Measurements from ENCODE around the gene NUP205.

NUP205 gene

DNA sequence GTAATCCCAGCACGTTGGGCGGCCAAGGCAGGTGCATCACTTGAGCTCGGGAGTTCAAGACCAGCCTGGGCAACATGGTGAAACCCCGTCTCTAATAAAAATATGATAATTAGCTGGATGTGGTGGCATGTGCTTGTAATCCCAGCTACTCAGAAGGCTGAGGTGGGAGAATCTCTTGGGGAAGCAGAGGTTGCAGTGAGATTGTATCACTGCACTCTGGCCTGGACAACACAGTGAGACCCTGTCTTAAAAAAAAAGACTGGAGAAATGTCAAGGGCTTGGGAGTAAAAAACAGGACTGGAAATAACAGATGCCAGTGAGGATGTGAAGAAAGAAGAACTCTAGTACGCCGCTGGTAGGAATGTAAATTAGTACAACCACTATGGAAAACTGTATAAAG is 16.7 kb upstream of the NUP205 start:
- DNase-seq = no peak

DNA sequence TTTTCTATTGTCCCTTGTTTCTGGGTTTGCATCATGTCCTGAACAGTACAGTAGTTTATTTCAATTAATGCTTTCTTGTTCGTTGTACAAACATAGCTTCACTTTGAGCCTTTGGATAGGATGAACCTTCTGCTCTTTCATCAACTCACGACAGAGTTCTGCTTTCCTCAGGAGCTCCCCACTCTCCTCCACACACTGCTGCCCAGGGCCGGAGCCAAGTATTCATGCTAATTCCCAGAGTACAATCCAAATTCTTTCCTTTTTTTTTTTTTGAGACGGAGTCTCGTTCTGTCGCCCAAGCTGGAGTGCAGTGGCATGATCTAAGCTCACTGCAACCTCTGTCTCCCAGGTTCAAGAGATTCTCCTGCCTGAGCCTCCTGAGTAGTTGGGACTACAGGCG is 7.5 kb upstream of the NUP205 start:
- DNase-seq = no peak

DNA sequence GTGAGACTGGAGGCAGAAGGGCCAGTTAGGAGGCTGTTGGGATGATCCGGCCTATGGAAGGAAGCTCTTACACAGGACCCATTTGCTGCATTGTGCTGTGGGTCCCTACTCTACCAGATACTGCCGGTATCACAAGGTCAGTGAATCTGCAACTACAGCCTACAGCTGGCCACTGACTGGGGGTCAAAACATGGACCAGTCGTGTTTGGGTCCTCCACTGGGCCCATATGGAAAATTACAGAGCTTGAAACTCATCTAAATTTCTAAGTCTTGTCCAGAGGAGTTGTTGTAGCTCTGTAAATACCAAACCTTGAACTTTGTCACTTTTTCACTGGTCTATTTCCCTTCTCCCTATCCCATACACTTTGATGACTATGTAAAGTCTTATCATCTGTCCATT is 5.6 kb upstream of the NUP205 start:
- no peak for DNase-seq

DNA sequence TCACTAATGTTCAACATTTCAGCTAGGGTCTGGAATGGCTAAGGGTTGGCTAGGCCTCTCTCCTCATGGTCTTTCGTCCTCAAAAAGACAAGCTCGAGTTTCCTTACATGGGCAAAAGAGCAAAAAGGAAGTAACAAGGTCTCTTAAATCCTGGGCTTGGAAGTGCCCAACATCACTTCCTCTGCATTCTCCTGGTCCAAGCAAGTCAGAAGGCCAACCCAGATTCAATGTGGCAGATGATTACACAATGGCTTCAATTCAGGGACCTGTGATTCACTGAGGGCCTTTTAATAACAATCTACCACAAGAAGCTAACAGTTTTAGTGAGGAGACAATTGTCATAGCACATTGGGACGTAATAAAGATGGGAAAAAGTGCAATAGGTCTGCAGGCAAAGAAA is 4.4 kb upstream of the NUP205 start:
- DNase-seq = no peak

DNA sequence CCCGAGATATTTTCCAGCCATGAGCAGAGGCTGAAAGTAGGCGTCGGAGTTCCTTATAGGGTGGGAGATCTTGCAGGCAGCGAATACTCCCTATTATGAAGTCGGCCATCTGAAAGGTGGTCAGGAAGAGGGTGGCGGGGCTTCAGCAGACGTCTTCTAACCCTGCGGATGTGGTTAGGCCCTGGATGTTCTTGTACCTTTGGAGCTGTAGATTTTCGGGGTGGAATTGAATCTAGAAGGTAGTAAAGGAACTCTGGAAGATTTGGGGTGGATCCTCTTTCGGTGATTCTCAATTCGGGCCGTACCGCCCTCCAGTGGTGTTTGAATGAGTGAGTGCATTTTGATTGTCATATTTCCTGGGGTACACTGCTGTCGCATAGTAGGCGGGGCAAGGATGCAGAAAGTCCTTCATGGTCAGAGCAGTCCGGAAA is 635 bp downstream of the NUP205 start:
- DNase-seq = peak; percentile 81

DNA sequence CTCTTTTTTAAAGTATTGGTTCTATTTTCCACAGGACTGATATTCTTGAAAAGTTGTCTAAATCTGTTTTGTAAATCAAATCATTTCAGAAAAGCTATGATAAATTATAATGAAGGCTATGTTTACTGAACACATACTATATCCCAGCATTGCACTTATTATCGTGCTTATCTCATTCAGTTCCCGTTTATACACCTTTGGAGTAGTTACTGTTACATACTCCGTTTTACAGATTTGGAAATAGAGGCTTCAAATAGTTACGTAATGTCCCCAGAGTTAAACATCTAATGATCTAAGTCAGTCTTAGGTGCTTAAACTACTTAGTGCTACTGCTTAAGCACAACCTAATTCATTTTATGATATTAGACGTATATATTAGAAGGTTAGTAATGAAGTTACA is 1.2 kb downstream of the NUP205 start:
- DNase-seq = no peak

DNA sequence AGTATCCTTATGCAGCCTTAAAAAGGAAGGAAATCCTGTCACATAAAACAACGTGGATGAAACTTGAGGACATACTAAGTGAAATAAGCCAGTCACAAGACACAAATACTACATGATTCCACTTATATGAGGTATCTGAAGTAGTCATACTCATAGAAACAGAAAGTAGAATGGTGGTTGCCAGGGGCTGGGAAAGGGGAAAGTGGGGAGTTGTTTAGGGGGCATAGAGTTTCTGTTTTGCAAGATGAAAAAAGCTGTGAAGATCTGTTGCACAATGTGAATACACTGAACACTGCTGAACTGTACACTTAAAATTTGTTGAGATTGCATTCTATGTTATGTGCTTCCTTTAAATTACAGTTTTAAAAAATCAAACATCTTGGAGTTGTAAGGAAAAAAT is 2.9 kb downstream of the NUP205 start:
- DNase-seq = peak; percentile 5

DNA sequence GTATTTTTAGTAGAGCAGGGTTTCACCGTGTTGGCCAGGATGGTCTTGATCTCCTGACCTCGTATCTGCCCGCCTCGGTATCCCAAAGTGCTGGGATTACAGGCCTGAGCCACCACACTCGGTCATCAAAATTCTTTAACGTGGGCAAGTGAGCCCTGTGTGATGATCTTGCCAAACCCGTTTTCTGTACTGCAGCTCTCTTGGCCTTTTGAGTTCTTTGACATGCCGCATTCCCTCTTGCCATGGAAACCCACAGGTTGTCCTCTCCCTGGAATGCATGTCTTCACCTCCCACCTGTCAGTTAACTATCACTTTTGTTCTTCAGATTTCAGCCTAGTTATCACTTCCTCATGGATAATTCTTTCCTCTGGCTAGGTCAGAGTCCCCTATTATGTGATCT is 5.0 kb downstream of the NUP205 start:
- no peak for DNase-seq

DNA sequence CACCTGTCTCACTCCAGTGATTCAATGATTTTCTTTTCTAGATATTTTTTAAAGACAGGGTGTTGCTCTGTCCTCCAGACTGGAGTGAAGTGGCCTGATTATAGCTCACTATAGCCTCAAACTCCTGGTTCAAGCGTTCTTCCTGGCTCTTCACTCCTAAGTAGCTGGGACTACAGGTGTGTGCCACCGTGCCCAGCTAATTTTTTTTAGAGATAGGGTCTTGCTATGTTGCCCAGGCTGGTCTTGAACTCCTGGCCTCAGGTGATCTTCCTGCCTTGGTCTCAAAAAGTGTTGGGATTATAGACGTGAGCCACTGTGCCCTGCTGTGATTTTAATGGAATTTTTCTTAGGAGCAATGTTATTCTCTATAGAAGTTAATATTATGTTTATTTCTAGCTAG is 14.1 kb downstream of the NUP205 start:
- DNase-seq = no peak

DNA sequence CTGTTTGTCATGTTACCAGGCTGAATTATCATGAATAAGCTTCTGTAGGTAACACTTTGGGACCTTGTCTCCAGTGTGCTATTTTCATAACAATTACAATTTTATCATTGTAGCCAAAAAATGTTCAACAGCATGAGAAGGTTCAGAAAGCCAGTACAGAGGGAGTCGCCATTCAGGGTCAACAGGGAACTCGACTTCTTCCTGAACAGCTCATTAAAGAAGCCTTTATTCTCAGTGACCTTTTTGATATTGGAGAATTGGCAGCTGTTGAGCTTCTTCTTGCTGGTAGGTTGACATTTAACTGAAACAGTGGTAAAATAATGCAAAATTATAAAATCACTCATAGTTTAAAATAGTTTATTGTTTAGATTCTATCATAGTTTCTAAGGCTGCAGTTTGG is 15.8 kb downstream of the NUP205 start:
- no peak for DNase-seq

DNA sequence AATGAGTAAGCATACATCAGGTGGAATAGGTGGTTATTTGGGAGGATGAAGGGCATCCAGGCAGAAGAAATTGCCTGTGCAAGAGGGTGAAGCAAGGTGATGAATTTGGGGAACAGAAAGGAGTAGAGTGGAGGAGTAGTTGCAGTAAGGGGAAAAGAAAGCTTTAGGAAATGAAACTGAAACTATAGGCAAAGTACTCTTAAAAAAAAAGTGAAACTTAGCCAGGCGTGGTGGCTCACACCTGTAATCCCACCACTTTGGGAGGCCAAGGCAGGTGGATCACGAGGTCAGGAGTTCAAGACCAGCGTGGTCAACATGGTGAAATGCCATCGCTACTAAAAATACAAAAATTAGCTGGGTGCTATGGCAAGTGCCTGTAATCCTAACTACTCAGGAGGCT is 17.6 kb downstream of the NUP205 start:
- no peak for DNase-seq

DNA sequence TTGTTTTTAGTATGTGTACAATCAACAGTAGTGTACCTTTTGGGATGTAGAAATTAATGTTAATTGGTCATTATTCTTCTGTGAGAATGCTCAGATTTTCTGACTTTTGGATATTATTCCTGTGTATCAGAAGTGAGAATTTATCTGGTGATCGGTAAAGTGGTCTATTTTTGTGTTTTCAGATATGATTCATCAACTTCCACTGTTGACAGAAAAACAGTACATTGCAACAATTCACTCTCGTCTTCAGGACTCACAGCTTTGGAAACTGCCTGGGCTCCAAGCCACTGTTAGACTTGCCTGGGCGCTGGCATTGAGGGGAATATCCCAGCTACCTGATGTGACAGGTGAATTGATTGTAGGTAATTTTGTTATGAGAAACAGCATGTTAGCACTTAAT is 20.9 kb downstream of the NUP205 start:
- DNase-seq = no peak

DNA sequence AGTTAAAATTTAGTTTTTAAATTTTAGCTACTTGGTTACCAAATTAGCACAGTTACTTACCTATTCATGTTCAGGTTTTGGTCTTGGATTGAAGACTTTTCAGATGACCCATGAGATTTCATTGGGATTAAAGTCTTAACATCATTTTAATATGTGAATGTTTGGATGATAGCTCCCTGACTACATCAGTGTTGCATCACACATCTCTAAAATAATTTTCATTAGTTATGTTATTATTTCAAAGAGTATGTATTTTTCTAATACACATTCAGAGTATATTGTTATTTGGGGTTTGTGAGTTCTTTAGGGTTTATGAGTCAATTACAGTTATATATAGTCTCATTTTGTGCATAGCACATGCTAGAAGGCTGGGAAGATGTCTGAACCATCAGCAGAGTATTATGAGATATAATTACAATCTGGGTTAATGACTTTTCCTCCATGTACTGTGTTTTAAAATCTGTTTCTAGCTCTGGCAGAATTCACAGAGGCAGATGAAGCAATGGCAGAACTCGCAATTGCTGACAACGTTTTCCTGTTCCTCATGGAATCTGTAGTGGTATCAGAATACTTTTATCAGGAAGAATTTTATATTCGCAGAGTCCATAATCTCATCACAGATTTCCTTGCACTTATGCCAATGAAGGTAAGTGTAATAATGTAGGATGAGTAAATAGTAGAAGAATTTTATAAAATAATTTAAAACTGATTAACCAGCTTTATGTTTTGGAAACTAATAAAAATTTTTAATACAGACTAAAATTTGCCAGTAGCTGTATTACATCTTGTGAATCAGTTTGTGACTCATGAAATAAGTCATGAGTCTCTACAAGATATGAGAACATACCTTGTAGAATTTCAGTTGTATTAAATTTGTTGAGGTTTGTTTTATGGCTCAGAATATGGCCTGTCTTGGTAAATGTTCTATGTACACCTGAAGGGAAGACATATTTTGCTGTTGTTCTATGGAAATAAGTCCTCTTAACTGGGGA is 26.9 kb downstream of the NUP205 start:
- no peak for DNase-seq

DNA sequence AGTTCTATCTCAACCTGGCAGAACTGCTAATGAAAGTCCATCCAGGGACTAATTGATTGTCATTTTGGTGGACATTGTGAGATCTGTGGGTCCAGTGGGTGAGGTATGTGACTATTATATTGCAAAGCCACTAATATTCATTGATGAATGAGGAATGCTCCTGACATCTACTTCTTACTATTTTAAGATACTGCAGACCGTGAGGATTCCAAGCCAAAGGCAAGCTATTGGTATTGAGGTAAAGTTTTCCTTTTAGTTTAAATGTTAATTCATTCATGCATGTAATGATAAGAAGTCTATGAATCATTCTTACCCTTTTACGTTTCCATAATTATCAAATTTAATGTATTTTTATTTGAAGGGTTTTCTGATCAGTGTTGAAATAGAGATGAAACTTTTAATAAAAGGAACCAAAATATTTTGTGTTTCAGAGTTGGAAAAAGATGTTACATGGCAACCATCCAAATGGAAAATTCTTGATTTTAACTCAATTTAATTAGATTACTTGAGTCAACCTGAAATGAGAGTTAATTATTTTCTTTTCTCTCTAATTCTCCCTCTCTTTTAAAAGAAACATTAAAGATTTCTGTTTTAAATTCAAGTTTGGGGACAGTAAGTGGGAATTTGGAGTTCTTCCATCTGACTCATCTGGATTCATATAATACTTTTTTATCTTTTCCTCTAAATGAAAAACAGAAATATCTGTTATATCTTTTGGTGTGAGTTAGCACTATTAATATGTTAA is 39.6 kb downstream of the NUP205 start:
- no peak for DNase-seq

DNA sequence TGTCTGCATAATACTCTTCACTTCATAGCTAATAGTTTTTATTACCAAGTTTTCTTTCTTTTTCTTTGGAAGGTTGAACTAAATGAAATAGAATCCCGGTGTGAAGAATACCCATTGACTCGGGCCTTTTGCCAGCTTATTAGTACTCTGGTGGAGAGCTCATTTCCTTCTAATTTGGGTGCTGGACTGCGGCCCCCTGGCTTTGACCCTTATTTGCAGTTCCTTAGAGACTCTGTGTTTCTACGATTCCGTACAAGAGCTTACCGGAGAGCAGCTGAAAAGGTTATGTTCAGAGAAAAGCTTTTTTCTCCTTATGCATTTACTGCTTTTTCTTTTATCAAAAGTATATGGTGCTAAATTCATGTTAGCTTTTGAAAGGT is 40.2 kb downstream of the NUP205 start:
- DNase-seq = no peak

DNA sequence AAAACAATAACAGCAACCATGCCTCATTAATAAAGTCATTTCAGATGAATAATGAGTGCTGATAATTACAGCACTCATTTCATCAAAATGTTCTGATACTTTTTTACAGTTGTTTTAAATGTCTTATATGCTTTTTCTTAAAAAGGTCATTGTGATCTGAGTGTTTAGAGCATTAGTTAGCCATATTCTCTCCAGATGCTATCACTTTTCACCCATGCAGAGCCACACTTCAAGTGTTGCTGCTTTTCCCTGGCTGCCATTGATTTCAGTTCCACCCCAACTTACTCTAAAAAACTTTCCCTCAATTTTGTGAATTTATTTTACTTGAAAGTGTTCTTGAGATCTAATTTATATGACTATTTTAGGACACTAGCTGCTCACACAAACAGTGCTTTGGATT is 41.8 kb downstream of the NUP205 start:
- DNase-seq = no peak

DNA sequence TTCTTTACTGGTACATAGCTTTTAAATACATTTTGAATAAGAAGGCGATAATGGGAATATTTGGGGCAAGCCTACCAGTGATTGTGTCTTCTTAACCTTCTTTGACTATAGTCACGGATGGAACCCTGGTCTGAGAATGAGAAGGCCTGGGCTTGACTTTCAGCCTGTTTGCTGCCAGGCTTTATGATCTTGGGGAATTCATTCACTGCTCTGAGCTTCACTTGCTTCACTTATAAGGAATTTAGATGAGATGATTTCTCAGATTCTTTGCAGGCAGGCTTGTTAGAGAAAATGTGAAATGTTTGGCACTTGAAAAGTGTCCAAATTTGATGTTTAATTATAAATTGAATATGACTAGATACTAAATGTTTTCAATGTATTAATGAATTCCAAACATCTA is 42.5 kb downstream of the NUP205 start:
- no peak for DNase-seq

DNA sequence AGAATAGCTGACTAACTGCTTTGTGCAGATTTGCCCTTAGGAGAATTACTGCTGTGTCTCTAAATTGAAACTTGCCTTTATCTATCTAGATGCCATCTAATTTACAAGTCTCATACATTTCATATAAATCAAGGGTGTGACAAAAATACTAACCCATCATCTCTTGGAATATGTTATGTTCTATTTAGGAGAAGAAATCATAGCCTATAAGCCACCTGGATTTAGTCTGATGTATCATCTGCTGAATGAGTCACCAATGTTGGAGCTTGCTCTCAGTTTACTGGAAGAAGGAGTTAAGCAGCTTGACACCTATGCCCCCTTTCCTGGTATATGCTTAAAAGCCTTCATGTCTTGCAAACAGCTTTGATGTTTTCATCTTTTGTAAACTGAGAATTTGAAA is 43.5 kb downstream of the NUP205 start:
- no peak for DNase-seq

DNA sequence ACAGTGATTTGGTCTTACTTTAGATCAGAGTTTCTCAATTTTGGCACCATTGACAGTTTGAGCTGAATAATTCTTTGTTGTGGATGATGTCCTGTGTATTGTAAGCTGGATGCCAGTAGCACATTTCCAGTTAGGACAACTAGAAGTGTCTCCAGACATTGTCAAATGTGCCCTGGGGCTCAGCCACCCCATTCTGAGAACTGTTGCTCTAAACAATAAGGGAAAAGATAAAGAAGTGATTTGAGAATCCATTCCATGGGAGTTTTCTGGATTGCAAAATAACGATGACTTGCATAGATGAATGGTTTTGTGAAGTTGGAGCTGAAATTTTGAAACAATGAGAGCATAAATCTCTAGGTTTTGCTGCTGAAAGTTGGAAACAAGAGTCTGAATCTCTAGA is 44.6 kb downstream of the NUP205 start:
- DNase-seq = no peak

DNA sequence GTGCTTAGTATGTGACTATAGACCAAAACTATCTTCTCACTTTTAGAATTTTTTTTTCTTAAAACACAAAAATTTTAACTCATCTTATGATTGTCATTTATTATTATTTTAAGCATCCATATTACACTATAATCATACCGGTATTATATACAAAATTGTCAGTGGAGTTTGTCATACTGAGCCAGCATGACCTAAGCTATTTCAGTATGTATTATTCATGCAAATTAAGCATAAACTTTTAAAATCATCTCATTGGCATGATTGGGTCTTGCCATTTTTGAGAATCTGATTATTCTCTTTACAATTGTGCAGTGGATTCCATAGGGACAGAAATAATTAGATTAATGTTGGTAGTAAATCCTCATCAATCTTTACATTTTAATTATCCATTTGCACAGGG is 58.4 kb downstream of the NUP205 start:
- DNase-seq = no peak

DNA sequence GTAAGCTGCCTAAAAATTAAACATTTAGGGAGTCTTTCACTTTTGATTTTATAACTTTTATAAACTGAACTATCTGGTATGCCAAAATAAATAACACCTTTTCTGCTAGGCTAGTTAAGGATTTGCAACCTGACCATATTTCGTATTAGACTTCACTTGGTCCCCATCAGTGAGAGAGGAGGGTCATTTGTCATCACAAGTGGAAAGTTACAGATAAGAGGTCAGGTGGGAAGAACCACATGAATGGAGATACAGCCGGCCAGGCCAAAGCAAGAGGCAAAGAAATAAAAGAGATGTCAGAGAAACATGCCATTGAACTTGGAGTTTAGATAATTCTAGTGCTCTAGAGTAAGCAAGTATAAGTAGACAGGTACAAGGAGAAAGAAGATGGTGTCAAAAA is 60.1 kb downstream of the NUP205 start:
- no peak for DNase-seq

DNA sequence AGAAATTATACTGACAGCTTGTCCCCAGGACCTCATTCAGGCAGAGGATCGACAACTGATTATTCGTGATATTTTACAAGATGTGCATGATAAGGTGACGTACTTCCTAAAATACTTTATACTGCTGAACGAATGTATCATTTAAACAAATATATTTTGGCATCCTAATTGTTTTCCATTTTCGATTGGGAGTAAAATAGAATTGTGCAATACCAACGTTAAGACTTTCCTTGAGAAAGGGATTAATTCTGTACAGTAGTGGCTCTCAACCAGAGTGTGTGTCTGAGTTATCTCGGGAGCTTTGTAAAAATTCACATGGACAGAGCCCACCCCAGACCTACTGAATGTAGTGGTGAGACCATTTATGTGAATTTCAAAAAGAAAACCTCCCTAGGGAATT is 60.8 kb downstream of the NUP205 start:
- DNase-seq = no peak

DNA sequence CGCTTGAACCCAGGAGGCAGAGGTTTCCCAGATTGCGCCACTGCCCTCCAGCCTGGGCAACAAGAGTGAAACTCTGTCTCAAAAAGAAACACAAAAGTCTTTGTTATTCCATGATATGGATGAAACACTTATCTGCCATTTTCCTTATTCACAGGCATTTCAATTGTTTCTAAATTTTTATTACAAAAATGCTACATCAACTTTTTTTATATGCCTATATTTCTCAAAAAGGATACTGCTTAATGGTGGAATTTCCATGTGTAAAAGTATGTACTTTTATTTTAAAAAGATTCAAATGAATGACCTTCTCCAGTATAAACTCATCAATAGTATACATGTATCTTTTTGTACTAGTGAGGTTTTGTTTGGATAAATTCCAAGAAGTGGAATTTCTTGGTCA is 62.7 kb downstream of the NUP205 start:
- no peak for DNase-seq
